WTC11 (cell line): Measurements from ENCODE around the gene HDAC6. TPM values are rescaled to one million over a fixed set of nuclear protein-coding genes. Genes with fewer than 3 reads are reported as not detected.

Experiments
- ATAC-seq: fragments of 200-7000 bp; cut with Tn5 transposase; 2 replicates; pipeline ENCODE4 v1.10.0; 2021; ENCODE audit warnings: mild to moderate bottlenecking, moderate library complexity
- CTCF ChIA-PET: fragments of 300-600 bp; sonication (Branson Sonifier 250); formaldehyde crosslinking; loops from one replicate; lab custom pipeline; 2021; ENCODE audit warnings: antibody characterized with exemption; lab: Charles Lee
- POLR2A ChIA-PET: fragments of 350-600 bp; sonication (Branson Sonifier 250); formaldehyde crosslinking; loops from one replicate; lab custom pipeline; 2021; ENCODE audit warnings: antibody characterized with exemption; lab: Charles Lee
- DNase-seq: peaks from one replicate; pipeline ENCODE4 v3.0.0; 2021; ENCODE audit warnings: low spot score
- H3K27ac Mint-ChIP-seq: 2 replicates; pipeline ENCODE4 v1.8.0; 2021; ENCODE audit warnings: mixed read lengths
- H3K27me3 Mint-ChIP-seq: 2 replicates; pipeline ENCODE4 v1.8.0; 2021; ENCODE audit warnings: low read depth, mild to moderate bottlenecking, moderate library complexity, mixed read lengths
- H3K36me3 Mint-ChIP-seq: 2 replicates; pipeline ENCODE4 v1.8.0; 2021; ENCODE audit warnings: mixed read lengths
- H3K4me1 Mint-ChIP-seq: 2 replicates; pipeline ENCODE4 v1.8.0; 2022; ENCODE audit warnings: mixed read lengths
- H3K4me3 Mint-ChIP-seq: 2 replicates; pipeline ENCODE4 v1.8.0; 2021; ENCODE audit warnings: mild to moderate bottlenecking, moderate library complexity, mixed read lengths
- H3K9me3 Mint-ChIP-seq: 2 replicates; pipeline ENCODE4 v1.8.0; 2021; ENCODE audit warnings: mixed read lengths
- ARID4B ChIP-seq: sonication (generic); formaldehyde crosslinking; IDR thresholded peaks from 2 replicates; pipeline ENCODE4 v1.8.0; 2023; ENCODE audit warnings: missing genetic modification reagents, mild to moderate bottlenecking, borderline replicate concordance
- CREB1 ChIP-seq: sonication (generic); formaldehyde crosslinking; IDR thresholded peaks from 2 replicates; pipeline ENCODE4 v1.8.0; 2023; ENCODE audit warnings: mild to moderate bottlenecking, missing genetic modification reagents
- CTCF ChIP-seq: fragments of 200-600 bp; IDR thresholded peaks from 2 replicates; pipeline ENCODE4 v1.8.0; 2022; ENCODE audit warnings: antibody characterized with exemption
- GRHL2 ChIP-seq: fragments of 250-450 bp; sonication (Bioruptor Pico); IDR thresholded peaks from 2 replicates; pipeline ENCODE4 v1.8.0; 2022; ENCODE audit warnings: mild to moderate bottlenecking, moderate library complexity; ENCODE audit not compliant: insufficient replicate concordance, severe bottlenecking
- HMGXB4 ChIP-seq: sonication (generic); formaldehyde crosslinking; IDR thresholded peaks from 2 replicates; pipeline ENCODE4 v1.8.1; 2023; ENCODE audit warnings: mild to moderate bottlenecking, moderate library complexity, missing genetic modification reagents
- NFYB ChIP-seq: sonication (generic); formaldehyde crosslinking; conservative IDR thresholded peaks from 2 replicates; pipeline ENCODE4 v1.8.0; 2022; ENCODE audit warnings: low read depth, missing genetic modification reagents
- PRRX2 ChIP-seq: fragments of 250-450 bp; sonication (Bioruptor Pico); IDR thresholded peaks from 2 replicates; pipeline ENCODE4 v1.8.0; 2021; ENCODE audit warnings: mild to moderate bottlenecking
- SOX15 ChIP-seq: fragments of 250-450 bp; sonication (Bioruptor Pico); IDR thresholded peaks from 2 replicates; pipeline ENCODE4 v1.9.0; 2021; ENCODE audit warnings: mild to moderate bottlenecking
- TCF7 ChIP-seq: sonication (generic); formaldehyde crosslinking; IDR thresholded peaks from 2 replicates; pipeline ENCODE4 v1.8.0; 2022; ENCODE audit warnings: mild to moderate bottlenecking, low read depth, missing genetic modification reagents, moderate library complexity
- ZBTB43 ChIP-seq: sonication (generic); formaldehyde crosslinking; IDR thresholded peaks from 2 replicates; pipeline ENCODE4 v1.8.1; 2023; ENCODE audit warnings: mild to moderate bottlenecking, missing genetic modification reagents
- ZMAT4 ChIP-seq: fragments of 250-450 bp; sonication (Bioruptor Pico); IDR thresholded peaks from 2 replicates; pipeline ENCODE4 v1.9.0; 2021; ENCODE audit warnings: mild to moderate bottlenecking
- ZNF281 ChIP-seq: sonication (generic); formaldehyde crosslinking; IDR thresholded peaks from 2 replicates; pipeline ENCODE4 v1.8.0; 2023; ENCODE audit warnings: mild to moderate bottlenecking, missing genetic modification reagents
- ZNF317 ChIP-seq: sonication (generic); formaldehyde crosslinking; IDR thresholded peaks from 2 replicates; pipeline ENCODE4 v1.8.1; 2023; ENCODE audit warnings: low read depth, mild to moderate bottlenecking, moderate library complexity, missing genetic modification reagents, borderline replicate concordance
- ZNF512 ChIP-seq: sonication (generic); formaldehyde crosslinking; IDR thresholded peaks from 2 replicates; pipeline ENCODE4 v1.8.1; 2022; ENCODE audit warnings: missing genetic modification reagents, borderline replicate concordance
- total RNA-seq: library from RNA; stranded (reverse); gene quantifications from 3 replicates; pipeline ENCODE4 v1.2.3, GENCODE V29; 2021

Gene HDAC6
- total RNA-seq, 1 experiment from 2014 or later: 58.5 TPM

- DNase-seq: no peak
- CTCF ChIA-PET: no interaction called here
Measured at GRCh38 chrX:48776818-48777439, 24.9 kb upstream of the HDAC6 start.

More at GRCh38 chrX:48776818-48777439, 24.9 kb upstream of the HDAC6 start:
- H3K4me1 Mint-ChIP-seq: peaks cover 6% of the 10 kb centered on the region; the same call in 1 of the 2 replicates
- TF ChIP-seq ZNF317 (CRISPR knock-in tag): no peak
- TF ChIP-seq SOX15: no peak
- no peak for TF ChIP-seq ZNF281 (CRISPR knock-in tag)
- no peak for TF ChIP-seq CTCF
- no peak for TF ChIP-seq PRRX2
- no peak for TF ChIP-seq ARID4B
- no peak for TF ChIP-seq ZBTB43
- TF ChIP-seq CREB1 (CRISPR knock-in tag): no peak
- no peak for TF ChIP-seq ZMAT4 (CRISPR knock-in tag)
- TF ChIP-seq NFYB: no peak
- TF ChIP-seq GRHL2: no peak
- TF ChIP-seq TCF7: no peak
- TF ChIP-seq ZNF512 (CRISPR knock-in tag): no peak
- TF ChIP-seq HMGXB4 (CRISPR knock-in tag): no peak
- peaks cover 4% of the 10 kb centered on the region; the same call in 1 of the 2 replicates for H3K27me3 Mint-ChIP-seq
- no peaks in the 10 kb centered on the region for H3K36me3 Mint-ChIP-seq
- no peak for ATAC-seq
- POLR2A ChIA-PET: no interaction called here
- H3K9me3 Mint-ChIP-seq: no peaks in the 10 kb centered on the region
- no peak overlapping the region for H3K27ac Mint-ChIP-seq
- H3K4me3 Mint-ChIP-seq: no peak overlapping the region
